Nephron progenitor cell (in vitro differentiated cells): ENCODE measurements around the gene OR52N4.

ENCODE experiments used
- DNase-seq: peaks from one replicate; pipeline ENCODE4 v3.0.0; 2021
- H3K27ac Mint-ChIP-seq: 2 replicates; pipeline ENCODE4 v1.8.0; 2021; ENCODE audit warnings: mild to moderate bottlenecking, moderate library complexity, mixed read lengths
- H3K27me3 Mint-ChIP-seq: 2 replicates; pipeline ENCODE4 v1.8.0; 2021; ENCODE audit warnings: mild to moderate bottlenecking, low read depth, mixed read lengths; ENCODE audit not compliant: poor library complexity
- H3K36me3 Mint-ChIP-seq: 2 replicates; pipeline ENCODE4 v1.8.0; 2021; ENCODE audit warnings: low read depth, mixed read lengths
- H3K4me1 Mint-ChIP-seq: 2 replicates; pipeline ENCODE4 v1.8.0; 2021; ENCODE audit warnings: mixed read lengths
- H3K4me3 Mint-ChIP-seq: 2 replicates; pipeline ENCODE4 v1.8.0; 2021; ENCODE audit warnings: mild to moderate bottlenecking, moderate library complexity, mixed read lengths
- H3K9me3 Mint-ChIP-seq: 2 replicates; pipeline ENCODE4 v1.8.0; 2021; ENCODE audit warnings: mild to moderate bottlenecking, moderate library complexity, mixed read lengths
- TF ChIP-seq, protein P1 (sequence below): fragments of 200-600 bp; sonication (generic); IDR thresholded peaks from 2 replicates; pipeline ENCODE4 v1.5.0; 2021; ENCODE audit warnings: antibody characterized with exemption

OR52N4 gene

DNA sequence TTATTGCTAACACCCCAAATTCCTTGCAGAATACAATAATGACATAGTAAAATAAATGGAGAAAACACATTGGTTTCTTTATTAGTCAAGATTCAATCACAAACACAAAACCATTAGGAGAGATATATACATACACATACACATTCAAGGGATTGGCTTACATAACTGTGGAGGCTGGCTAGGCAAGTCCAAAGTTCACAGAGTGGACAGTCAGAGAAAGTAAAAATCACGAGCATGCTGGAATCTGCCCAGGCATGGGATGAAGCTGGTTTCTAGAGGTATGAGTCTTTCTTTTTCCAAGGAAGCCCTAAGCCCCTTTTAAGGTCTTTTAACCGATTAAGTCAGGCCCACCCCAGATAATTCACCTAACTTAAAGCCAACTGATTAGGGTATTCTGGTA is 31.4 kb upstream of the OR52N4 start:
- Mint-ChIP-seq H3K36me3 (no peaks in the 10 kb centered on the region), H3K4me3 (no peak overlapping the region), H3K4me1 (no peaks in the 10 kb centered on the region), H3K27ac (no peak overlapping the region), H3K27me3 (peaks cover 20% of the 10 kb centered on the region), H3K9me3 (peaks cover 6% of the 10 kb centered on the region)
- TF ChIP-seq, protein P1, sequence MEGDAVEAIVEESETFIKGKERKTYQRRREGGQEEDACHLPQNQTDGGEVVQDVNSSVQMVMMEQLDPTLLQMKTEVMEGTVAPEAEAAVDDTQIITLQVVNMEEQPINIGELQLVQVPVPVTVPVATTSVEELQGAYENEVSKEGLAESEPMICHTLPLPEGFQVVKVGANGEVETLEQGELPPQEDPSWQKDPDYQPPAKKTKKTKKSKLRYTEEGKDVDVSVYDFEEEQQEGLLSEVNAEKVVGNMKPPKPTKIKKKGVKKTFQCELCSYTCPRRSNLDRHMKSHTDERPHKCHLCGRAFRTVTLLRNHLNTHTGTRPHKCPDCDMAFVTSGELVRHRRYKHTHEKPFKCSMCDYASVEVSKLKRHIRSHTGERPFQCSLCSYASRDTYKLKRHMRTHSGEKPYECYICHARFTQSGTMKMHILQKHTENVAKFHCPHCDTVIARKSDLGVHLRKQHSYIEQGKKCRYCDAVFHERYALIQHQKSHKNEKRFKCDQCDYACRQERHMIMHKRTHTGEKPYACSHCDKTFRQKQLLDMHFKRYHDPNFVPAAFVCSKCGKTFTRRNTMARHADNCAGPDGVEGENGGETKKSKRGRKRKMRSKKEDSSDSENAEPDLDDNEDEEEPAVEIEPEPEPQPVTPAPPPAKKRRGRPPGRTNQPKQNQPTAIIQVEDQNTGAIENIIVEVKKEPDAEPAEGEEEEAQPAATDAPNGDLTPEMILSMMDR: no peak
- no peak for DNase-seq

DNA sequence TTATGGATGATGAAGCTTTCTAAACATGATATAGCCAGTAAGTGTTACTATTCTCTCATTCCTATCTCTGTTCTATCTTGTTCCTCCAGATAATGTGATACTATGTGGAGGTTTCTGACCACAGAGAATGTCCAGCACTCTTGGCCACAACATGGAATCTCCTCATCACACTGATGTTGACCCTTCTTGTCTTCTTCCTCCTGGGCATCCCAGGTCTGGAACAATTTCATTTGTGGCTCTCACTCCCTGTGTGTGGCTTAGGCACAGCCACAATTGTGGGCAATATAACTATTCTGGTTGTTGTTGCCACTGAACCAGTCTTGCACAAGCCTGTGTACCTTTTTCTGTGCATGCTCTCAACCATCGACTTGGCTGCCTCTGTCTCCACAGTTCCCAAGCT is 27.7 kb upstream of the OR52N4 start:
- Mint-ChIP-seq H3K27ac (no peak overlapping the region), H3K36me3 (no peaks in the 10 kb centered on the region), H3K27me3 (peaks cover 20% of the 10 kb centered on the region), H3K4me3 (no peak overlapping the region), H3K4me1 (no peaks in the 10 kb centered on the region), H3K9me3 (no peaks in the 10 kb centered on the region)
- DNase-seq: no peak
- TF ChIP-seq, protein P1: no peak

DNA sequence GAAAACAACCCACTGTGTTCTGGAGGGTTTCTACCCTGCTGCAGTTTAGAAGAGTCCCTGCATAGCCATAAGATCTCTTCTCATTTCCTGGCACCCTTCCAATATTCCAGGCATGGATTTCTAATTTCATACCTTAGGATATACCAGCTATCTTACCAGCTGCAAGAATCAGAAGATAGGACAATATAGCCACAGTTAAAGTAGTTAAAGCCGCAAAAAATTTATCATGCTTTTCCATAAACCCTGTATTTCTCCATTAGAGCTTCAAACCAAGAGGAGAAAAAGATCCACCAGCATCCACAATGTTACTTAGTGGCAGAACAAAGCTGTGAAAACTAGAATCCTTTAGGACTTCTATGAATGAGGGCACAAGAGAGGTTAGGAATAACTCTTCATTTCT is 26.4 kb upstream of the OR52N4 start:
- H3K9me3 Mint-ChIP-seq: no peaks in the 10 kb centered on the region
- no peak overlapping the region for H3K27ac Mint-ChIP-seq
- TF ChIP-seq, protein P1: no peak
- peaks cover 20% of the 10 kb centered on the region for H3K27me3 Mint-ChIP-seq
- no peaks in the 10 kb centered on the region for H3K36me3 Mint-ChIP-seq
- H3K4me3 Mint-ChIP-seq: no peak overlapping the region
- H3K4me1 Mint-ChIP-seq: no peaks in the 10 kb centered on the region
- DNase-seq: no peak

DNA sequence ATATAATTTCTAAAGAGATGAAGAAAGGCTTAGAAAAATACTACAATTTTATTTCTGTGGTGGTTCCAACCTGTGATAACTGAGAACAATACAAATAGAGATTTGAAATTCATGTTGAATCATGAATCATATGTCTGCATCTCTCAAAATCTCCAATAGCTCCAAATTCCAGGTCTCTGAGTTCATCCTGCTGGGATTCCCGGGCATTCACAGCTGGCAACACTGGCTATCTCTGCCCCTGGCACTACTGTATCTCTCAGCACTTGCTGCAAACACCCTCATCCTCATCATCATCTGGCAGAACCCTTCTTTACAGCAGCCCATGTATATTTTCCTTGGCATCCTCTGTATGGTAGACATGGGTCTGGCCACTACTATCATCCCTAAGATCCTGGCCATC is 17.6 kb upstream of the OR52N4 start, which contains the start of gene OR56B1:
TSS of gene OR56B1 (plus strand) at position 53 of the 400 bp plus-strand sequence. CDS start at position 122, 69 bp downstream.
- peaks cover 11% of the 10 kb centered on the region for H3K9me3 Mint-ChIP-seq
- H3K4me1 Mint-ChIP-seq: peaks cover 18% of the 10 kb centered on the region

DNA sequence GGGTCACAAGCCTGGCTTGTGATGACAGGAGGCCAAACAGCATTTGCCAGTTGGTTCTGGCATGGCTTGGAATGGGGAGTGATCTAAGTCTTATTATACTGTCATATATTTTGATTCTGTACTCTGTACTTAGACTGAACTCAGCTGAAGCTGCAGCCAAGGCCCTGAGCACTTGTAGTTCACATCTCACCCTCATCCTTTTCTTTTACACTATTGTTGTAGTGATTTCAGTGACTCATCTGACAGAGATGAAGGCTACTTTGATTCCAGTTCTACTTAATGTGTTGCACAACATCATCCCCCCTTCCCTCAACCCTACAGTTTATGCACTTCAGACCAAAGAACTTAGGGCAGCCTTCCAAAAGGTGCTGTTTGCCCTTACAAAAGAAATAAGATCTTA is 17.0 kb upstream of the OR52N4 start:
- DNase-seq: no peak
- Mint-ChIP-seq H3K4me1 (peaks cover 18% of the 10 kb centered on the region), H3K36me3 (no peaks in the 10 kb centered on the region), H3K9me3 (peaks cover 18% of the 10 kb centered on the region), H3K27ac (no peak overlapping the region), H3K27me3 (peaks cover 14% of the 10 kb centered on the region), H3K4me3 (no peak overlapping the region)
- TF ChIP-seq, protein P1: no peak

More for the DNA sequence above, 17.6 kb upstream of the OR52N4 start, which contains the start of gene OR56B1:
- no peak within 1 kb of the TSS for H3K27ac Mint-ChIP-seq
- no peak for DNase-seq
- no peaks in the 10 kb centered on the region for H3K36me3 Mint-ChIP-seq
- H3K27me3 Mint-ChIP-seq: peaks cover 11% of the 10 kb centered on the region
- TF ChIP-seq, protein P1: no peak
- no peak within 1 kb of the TSS for H3K4me3 Mint-ChIP-seq

DNA sequence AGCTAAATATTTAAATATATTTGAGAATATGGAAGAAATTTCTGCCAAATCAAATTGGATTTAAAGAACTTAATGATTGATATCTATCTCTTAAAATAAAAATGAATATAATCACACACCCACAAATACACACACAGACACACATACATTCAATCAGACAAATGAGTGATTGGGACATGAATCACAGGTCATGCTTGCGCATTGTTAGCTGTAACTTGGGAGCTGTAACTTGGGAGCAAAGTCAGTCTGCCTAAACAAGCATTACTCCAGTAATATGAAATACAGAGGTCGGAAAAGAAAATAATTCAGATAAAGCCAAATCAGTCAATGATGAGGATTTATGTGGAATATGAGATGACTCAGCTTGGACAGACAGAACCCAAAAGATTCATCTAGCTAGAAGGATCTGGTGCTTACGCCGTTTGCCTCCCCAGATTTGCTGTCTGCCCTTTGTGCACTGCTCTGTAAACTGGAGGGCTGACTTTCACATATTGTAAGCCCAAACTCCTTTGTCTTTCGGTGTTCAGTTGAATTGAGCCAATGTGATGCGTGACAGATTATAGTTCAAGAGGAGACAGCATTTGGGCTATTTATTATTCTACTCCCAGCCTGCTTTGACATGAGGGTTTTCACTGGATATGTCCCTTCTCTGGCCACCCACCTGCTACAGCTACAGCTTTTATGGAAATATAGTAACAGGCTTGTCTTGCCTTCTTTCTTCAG is 16.2 kb upstream of the OR52N4 start:
- Mint-ChIP-seq H3K27ac (no peak overlapping the region), H3K9me3 (peaks cover 19% of the 10 kb centered on the region), H3K36me3 (no peaks in the 10 kb centered on the region), H3K4me1 (peaks cover 18% of the 10 kb centered on the region), H3K4me3 (no peak overlapping the region), H3K27me3 (peaks cover 14% of the 10 kb centered on the region)
- TF ChIP-seq, protein P1: no peak
- no peak for DNase-seq
